H9 (cell line): ENCODE measurements around the gene KRCC1. TPM values are rescaled to one million over a fixed set of nuclear protein-coding genes. Genes with fewer than 3 reads are reported as not detected.

Experiments
- DNase-seq: peaks from one replicate; pipeline ENCODE4 v3.0.0-alpha.2; 2017
- H2AFZ ChIP-seq: one replicate; pipeline ENCODE4 v1.6.1; 2013; ENCODE audit warnings: mild to moderate bottlenecking, low read length, control low read depth, moderate library complexity
- H2AK5ac ChIP-seq: 2 replicates; pipeline ENCODE4 v1.6.1; 2013; ENCODE audit warnings: low read length, control low read depth, mixed read lengths; ENCODE audit not compliant: insufficient read length
- H2BK120ac ChIP-seq: one replicate; pipeline ENCODE4 v1.6.1; 2013; ENCODE audit warnings: low read depth, mild to moderate bottlenecking, low read length, control low read depth, inconsistent platforms; ENCODE audit not compliant: poor library complexity, severe bottlenecking
- H2BK12ac ChIP-seq: 2 replicates; pipeline ENCODE4 v1.6.1; 2013; ENCODE audit warnings: low read length, control low read depth, mixed read lengths, low read depth; ENCODE audit not compliant: insufficient read length
- H2BK15ac ChIP-seq: 2 replicates; pipeline ENCODE4 v1.6.1; 2013; ENCODE audit warnings: low read depth, low read length, control low read depth
- H2BK20ac ChIP-seq: one replicate; pipeline ENCODE4 v1.6.1; 2013; ENCODE audit warnings: low read depth, mild to moderate bottlenecking, low read length, control low read depth, inconsistent platforms; ENCODE audit not compliant: poor library complexity, severe bottlenecking
- H2BK5ac ChIP-seq: 2 replicates; pipeline ENCODE4 v1.6.1; 2013; ENCODE audit warnings: low read length, control low read depth, mixed read lengths; ENCODE audit not compliant: insufficient read length
- H3K14ac ChIP-seq: 2 replicates; pipeline ENCODE4 v1.6.1; 2013; ENCODE audit warnings: low read length, control low read depth; ENCODE audit not compliant: insufficient read depth
- H3K18ac ChIP-seq: 2 replicates; pipeline ENCODE4 v1.6.1; 2013; ENCODE audit warnings: low read depth, mild to moderate bottlenecking, mixed read lengths, low read length, control low read depth; ENCODE audit not compliant: insufficient read length
- H3K23ac ChIP-seq: 2 replicates; pipeline ENCODE4 v1.6.1; 2013; ENCODE audit warnings: low read length, control low read depth, mixed read lengths, low read depth; ENCODE audit not compliant: insufficient read length
- H3K23me2 ChIP-seq: 2 replicates; pipeline ENCODE4 v1.6.1; 2013; ENCODE audit warnings: low read depth, mild to moderate bottlenecking, mixed read lengths, low read length, control low read depth; ENCODE audit not compliant: insufficient read length, poor library complexity, severe bottlenecking
- H3K27ac ChIP-seq: 2 replicates; pipeline ENCODE4 v1.5.1; 2013; ENCODE audit warnings: low read length, control low read depth, mixed read lengths, low read depth; ENCODE audit not compliant: insufficient read length
- H3K27me3 ChIP-seq: 2 replicates; pipeline ENCODE4 v1.6.1; 2013; ENCODE audit warnings: low read length, control low read depth, inconsistent platforms; ENCODE audit not compliant: insufficient read depth
- H3K4ac ChIP-seq: 2 replicates; pipeline ENCODE4 v1.6.1; 2013; ENCODE audit warnings: low read depth, mild to moderate bottlenecking, control low read depth, inconsistent platforms, low read length, moderate library complexity
- H3K4me1 ChIP-seq: 2 replicates; pipeline ENCODE4 v1.6.1; 2013; ENCODE audit warnings: low read length, control low read depth, inconsistent platforms; ENCODE audit not compliant: insufficient read depth
- H3K4me2 ChIP-seq: 2 replicates; pipeline ENCODE4 v1.6.1; 2013; ENCODE audit warnings: low read length, control low read depth, mixed read lengths; ENCODE audit not compliant: insufficient read length, insufficient read depth
- H3K56ac ChIP-seq: 2 replicates; pipeline ENCODE4 v1.6.1; 2013; ENCODE audit warnings: low read depth, mild to moderate bottlenecking, mixed read lengths, low read length, control low read depth; ENCODE audit not compliant: insufficient read length
- H3K79me1 ChIP-seq: 2 replicates; pipeline ENCODE4 v1.6.1; 2013; ENCODE audit warnings: low read depth, mild to moderate bottlenecking, moderate library complexity, low read length, control low read depth, inconsistent platforms; ENCODE audit not compliant: insufficient read depth, poor library complexity, severe bottlenecking
- H3K79me2 ChIP-seq: 2 replicates; pipeline ENCODE4 v1.6.1; 2013; ENCODE audit warnings: low read length, control low read depth, inconsistent platforms; ENCODE audit not compliant: insufficient read depth
- H3K9ac ChIP-seq: 2 replicates; pipeline ENCODE4 v1.6.1; 2013; ENCODE audit warnings: low read length, control low read depth, mixed read lengths; ENCODE audit not compliant: insufficient read length; ENCODE audit errors: extremely low read depth
- H3K9me3 ChIP-seq: one replicate; pipeline ENCODE4 v1.6.1; 2013; ENCODE audit warnings: low read depth, low read length, inconsistent platforms; ENCODE audit not compliant: control insufficient read depth
- H3T11ph ChIP-seq: one replicate; pipeline ENCODE4 v1.6.1; 2013; ENCODE audit warnings: mild to moderate bottlenecking, low read length, control low read depth, inconsistent platforms
- H4K20me1 ChIP-seq: one replicate; pipeline ENCODE4 v1.6.1; 2013; ENCODE audit not compliant: control insufficient read depth, insufficient read length, insufficient read depth
- H4K5ac ChIP-seq: 2 replicates; pipeline ENCODE4 v1.6.1; 2013; ENCODE audit warnings: low read depth, mild to moderate bottlenecking, mixed read lengths, low read length, control low read depth; ENCODE audit not compliant: insufficient read length
- H4K8ac ChIP-seq: replicated peaks from 2 replicates; pipeline ENCODE4 v1.6.1; 2013; ENCODE audit warnings: low read length, control low read depth, mixed read lengths, low read depth; ENCODE audit not compliant: insufficient read length
- H4K91ac ChIP-seq: 2 replicates; pipeline ENCODE4 v1.6.1; 2013; ENCODE audit warnings: low read depth, mild to moderate bottlenecking, moderate library complexity, mixed read lengths, low read length, control low read depth; ENCODE audit not compliant: insufficient read length
- H3K27ac Mint-ChIP-seq, 3 experiments: 2 replicates in 2 of 3; 3 replicates in 1 of 3; pipeline ENCODE4 v1.8.0; 2020 to 2021; ENCODE audit warnings: mixed read lengths in 3 of 3, mild to moderate bottlenecking in 1 of 3, moderate library complexity in 1 of 3
- H3K27me3 Mint-ChIP-seq: 2 replicates; pipeline ENCODE4 v1.8.0; 2021; ENCODE audit warnings: low read depth, mild to moderate bottlenecking, moderate library complexity, mixed read lengths
- H3K36me3 Mint-ChIP-seq, 3 experiments: 2 replicates in 2 of 3; 3 replicates in 1 of 3; pipeline ENCODE4 v1.8.0; 2020 to 2021; ENCODE audit warnings: low read depth in 3 of 3, mixed read lengths in 3 of 3; ENCODE audit not compliant: insufficient read depth in 1 of 3
- H3K4me1 Mint-ChIP-seq, 2 experiments: 2 replicates each; pipeline ENCODE4 v1.8.0; 2020; ENCODE audit warnings: mixed read lengths in 2 of 2
- H3K4me3 Mint-ChIP-seq, 2 experiments: 2 replicates in 1 of 2; 3 replicates in 1 of 2; pipeline ENCODE4 v1.8.0; 2020 to 2021; ENCODE audit warnings: mild to moderate bottlenecking in 2 of 2, mixed read lengths in 2 of 2, moderate library complexity in 1 of 2
- H3K9me3 Mint-ChIP-seq, 2 experiments: 2 replicates in 1 of 2; 3 replicates in 1 of 2; pipeline ENCODE4 v1.8.0; 2020; ENCODE audit warnings: mild to moderate bottlenecking in 2 of 2, mixed read lengths in 2 of 2, moderate library complexity in 1 of 2
- CTCF ChIP-seq: fragments of 200-600 bp; sonication (generic); conservative IDR thresholded peaks from 3 replicates; pipeline ENCODE4 v1.8.0; 2021; ENCODE audit warnings: antibody characterized with exemption, mild to moderate bottlenecking
- WGBS: extraction: QIAGEN DNeasy Blood & Tissue Kit; methylation state at CpG from one replicate; pipeline ENCODE4 v1.1.7; 2013; ENCODE audit warnings: missing lambda C conversion rate, low lambda C conversion rate, mixed read lengths; ENCODE audit not compliant: insufficient read length; ENCODE audit errors: extremely low coverage; 5-methylcytosine and 5-hydroxymethylcytosine counted together
- total RNA-seq: library from RNA; stranded (reverse); gene quantifications from 2 replicates; pipeline ENCODE4 v1.2.1, GENCODE V29; 2021

Gene KRCC1
- total RNA-seq, 1 experiment from 2014 or later: 8.2 TPM

- Histone ChIP-seq H4K20me1 (no peaks in the 10 kb centered on the region), H3K9me3 (no peaks in the 10 kb centered on the region), H3K23me2 (no peaks in the 10 kb centered on the region), H2BK15ac (no peak overlapping the region), H3K27me3 (no peaks in the 10 kb centered on the region), H3K79me1 (no peaks in the 10 kb centered on the region), H4K8ac (no peak overlapping the region), H3K14ac (no peak overlapping the region), H2BK12ac (no peak overlapping the region), H3K18ac (no peak overlapping the region), H3K56ac (no peak overlapping the region), H3K4ac (no peak overlapping the region), H2AK5ac (no peak overlapping the region), H4K5ac (no peak overlapping the region), H3K79me2 (no peaks in the 10 kb centered on the region), H3K27ac (no peak overlapping the region), H3K4me1 (peaks cover under 1% of the 10 kb centered on the region; the same call in 1 of the 2 replicates), H3T11ph (no peak overlapping the region), H2BK120ac (no peak overlapping the region), H3K4me2 (no peak overlapping the region), H3K23ac (no peak overlapping the region), H2BK5ac (no peak overlapping the region), H4K91ac (no peak overlapping the region), H2BK20ac (no peak overlapping the region), H2AFZ (no peak overlapping the region), H3K9ac (no peak overlapping the region)
- peaks cover 36 to 37% of the 10 kb centered on the region in 2 experiments for H3K4me1 Mint-ChIP-seq
- H3K9me3 Mint-ChIP-seq: no peaks in the 10 kb centered on the region
- peak overlapping the region; percentile 13 to 90 (median 88); a peak in 4 of 7 replicates for H3K27ac Mint-ChIP-seq
- H3K4me3 Mint-ChIP-seq: peak overlapping the region in 1 of 2 experiments; percentile 5; a peak in 1 of 5 replicates
- no CpG with 5 or more reads among the region's 6 CpGs for WGBS
- H3K27me3 Mint-ChIP-seq: no peaks in the 10 kb centered on the region
- H3K36me3 Mint-ChIP-seq: peaks cover 0 to 12% (median 8%) of the 10 kb centered on the region in 3 experiments; a peak in 4 of 7 replicates
- peak; percentile 94 for DNase-seq
- no peak for TF ChIP-seq CTCF
Observed at GRCh38 chr2:88024509-88024908, 31.1 kb downstream of the KRCC1 start.
